ENCODE results near the gene TENM4.

DNA sequence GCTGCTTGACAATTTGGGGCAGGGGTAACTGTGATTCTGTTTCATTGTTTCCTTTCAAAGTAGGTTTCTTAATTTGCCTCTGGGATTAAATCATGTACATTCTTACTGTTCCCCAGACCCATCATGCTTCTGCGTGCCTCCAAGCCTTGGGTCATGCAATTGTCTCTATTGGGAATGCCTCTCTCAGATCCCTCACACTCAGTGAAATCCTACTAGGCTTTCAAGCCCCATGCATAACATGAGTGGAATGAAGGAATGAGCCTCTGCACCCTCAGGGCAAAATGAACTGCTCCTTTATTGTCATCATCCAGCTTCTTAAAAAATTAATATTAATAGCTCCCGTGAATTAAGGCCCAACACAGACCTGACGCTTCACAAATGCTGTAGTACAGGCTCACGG, 381.7 kb downstream of the TENM4 start:
- TF ChIP-seq POLR2AphosphoS5 (IDR thresholded peaks at IDR 0.05) (no peak), EP300 (IDR thresholded peaks at IDR 0.05) (no peak)
